ENCODE data around the gene KEL.

KEL gene

DNA sequence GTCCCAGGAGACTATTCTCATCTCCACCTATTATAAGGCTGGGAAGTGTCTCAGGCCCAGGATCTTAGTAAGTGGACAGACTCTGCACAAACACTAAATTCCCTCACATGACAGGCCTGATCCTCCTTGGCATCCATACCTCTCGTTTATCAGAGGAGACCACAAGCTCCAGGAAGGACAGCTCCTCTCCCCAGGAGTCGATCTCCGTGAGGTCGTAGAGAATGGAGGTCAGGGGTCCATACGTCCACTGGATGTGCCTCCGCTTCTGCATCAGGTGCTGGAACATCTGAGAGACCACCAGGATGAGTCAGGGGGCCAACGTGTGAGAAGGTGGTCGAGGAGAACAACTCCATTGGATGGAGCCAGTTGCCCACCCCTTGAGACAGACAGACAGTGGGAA, 34.2 kb downstream of the KEL start:
- H3K4me3 ChIP-seq (ENCODE audit: low read depth, low read length) = no peak overlapping the region
- TF ChIP-seq, protein P1, sequence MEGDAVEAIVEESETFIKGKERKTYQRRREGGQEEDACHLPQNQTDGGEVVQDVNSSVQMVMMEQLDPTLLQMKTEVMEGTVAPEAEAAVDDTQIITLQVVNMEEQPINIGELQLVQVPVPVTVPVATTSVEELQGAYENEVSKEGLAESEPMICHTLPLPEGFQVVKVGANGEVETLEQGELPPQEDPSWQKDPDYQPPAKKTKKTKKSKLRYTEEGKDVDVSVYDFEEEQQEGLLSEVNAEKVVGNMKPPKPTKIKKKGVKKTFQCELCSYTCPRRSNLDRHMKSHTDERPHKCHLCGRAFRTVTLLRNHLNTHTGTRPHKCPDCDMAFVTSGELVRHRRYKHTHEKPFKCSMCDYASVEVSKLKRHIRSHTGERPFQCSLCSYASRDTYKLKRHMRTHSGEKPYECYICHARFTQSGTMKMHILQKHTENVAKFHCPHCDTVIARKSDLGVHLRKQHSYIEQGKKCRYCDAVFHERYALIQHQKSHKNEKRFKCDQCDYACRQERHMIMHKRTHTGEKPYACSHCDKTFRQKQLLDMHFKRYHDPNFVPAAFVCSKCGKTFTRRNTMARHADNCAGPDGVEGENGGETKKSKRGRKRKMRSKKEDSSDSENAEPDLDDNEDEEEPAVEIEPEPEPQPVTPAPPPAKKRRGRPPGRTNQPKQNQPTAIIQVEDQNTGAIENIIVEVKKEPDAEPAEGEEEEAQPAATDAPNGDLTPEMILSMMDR (IDR thresholded peaks at IDR 0.05; ENCODE audit: low read depth, low read length) = no peak

DNA sequence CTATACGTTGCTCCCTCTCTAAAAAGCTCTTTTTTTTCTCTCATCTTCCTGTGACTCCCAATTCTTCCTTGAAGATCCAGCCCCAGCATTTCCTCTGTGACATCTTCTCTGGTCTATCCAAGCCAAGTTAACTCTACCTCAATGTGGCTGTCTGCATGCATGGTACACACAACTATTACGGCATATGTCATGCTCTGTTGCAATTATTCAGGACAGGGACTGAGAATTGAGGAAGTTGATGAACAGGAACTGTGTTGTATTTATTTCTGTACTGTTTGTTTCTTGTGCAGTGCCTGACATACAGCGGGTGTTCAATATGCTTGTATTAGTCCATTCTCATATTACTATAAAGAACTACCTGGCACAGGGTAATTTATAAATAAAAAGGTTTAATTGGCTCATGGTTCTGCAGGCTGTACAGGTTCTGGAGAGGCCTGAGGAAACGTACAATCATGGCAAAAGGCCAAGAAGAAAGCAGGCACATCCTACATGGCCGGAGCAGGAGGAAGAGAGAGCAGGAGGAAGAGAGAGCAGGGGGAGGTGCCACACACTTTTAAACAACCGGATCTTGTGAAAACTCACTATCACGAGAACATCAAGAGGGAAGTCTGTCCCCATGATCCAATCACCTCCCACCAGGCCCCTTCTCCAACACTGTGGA, 34.9 kb downstream of the KEL start:
- TF ChIP-seq, protein P1 (IDR thresholded peaks at IDR 0.05; ENCODE audit: low read depth, low read length) = no peak

GRCh38 chr7:142925413-142925812, 36.8 kb downstream of the KEL start:
- H3K4me3 ChIP-seq (ENCODE audit: low read depth, low read length) = no peak overlapping the region
- TF ChIP-seq, protein P1 (IDR thresholded peaks at IDR 0.05; ENCODE audit: low read depth, low read length) = no peak

More for the DNA sequence above, 34.9 kb downstream of the KEL start:
- no peak overlapping the region for H3K4me3 ChIP-seq (ENCODE audit: low read depth, low read length)

DNA sequence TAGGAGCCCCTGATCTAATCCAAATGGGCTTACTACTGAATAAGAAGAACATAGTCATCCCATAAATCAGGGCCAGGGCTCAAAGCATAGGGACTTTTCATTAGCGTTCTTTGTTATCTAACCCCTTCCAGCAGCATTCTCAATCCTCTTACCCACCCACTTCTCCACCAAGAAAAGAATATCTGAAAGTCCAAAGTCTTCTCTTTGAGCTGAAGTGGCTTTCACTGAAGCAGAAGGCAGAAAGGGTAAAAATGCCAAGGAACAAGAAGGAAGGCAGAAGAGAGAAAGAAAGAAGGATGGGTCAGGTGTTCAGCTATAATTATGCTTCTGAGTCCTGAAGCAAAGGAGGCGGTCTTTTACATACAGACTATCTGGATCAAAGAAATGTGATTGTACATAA, 38.8 kb downstream of the KEL start:
- TF ChIP-seq, protein P1 (IDR thresholded peaks at IDR 0.05; ENCODE audit: low read depth, low read length) = no peak
- no peak overlapping the region for H3K4me3 ChIP-seq (ENCODE audit: low read depth, low read length)

DNA sequence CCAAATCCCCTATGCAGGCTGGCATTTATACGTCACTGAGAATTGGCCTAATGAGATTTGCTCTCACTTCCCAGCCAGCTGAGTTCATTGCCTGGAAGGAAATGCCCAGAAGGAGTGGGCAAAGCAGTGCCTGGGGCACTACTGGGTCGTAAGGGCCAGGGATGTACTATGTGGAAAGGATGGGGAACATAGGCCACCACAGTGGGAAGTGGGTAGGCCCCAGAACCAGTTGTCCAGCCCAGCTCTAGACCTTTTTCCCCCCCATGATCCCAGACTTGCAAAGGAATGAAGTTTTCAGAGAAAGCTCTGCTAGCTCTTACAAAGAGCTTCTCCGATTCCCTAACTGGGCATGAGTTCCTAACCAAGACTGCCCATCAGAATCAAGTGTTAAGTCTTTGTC, 42.5 kb downstream of the KEL start:
- no peak overlapping the region for H3K4me3 ChIP-seq (ENCODE audit: low read depth, low read length)
- TF ChIP-seq, protein P1 (IDR thresholded peaks at IDR 0.05; ENCODE audit: low read depth, low read length) = no peak

DNA sequence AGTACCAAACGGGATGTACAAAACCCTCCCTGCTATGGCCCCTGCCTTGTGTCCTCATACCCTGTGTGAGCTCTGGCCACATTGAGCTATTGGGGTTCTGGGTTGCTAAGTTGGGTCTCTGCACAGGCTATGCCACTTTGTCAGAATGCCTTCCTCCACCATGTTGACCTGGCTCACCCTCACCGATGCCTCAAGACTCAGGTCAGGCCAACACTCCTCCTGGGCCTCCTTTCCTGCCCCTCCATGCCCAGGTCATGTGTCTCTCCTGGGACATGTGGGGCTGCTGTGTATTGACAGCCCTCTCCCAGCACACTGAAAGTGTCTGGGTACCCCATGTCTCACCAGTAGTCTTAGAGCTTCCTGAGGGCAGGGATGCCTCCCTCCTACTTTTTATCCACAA, 43.3 kb downstream of the KEL start:
- H3K4me3 ChIP-seq (ENCODE audit: low read depth, low read length) = no peak overlapping the region
- TF ChIP-seq, protein P1 (IDR thresholded peaks at IDR 0.05; ENCODE audit: low read depth, low read length) = no peak

DNA sequence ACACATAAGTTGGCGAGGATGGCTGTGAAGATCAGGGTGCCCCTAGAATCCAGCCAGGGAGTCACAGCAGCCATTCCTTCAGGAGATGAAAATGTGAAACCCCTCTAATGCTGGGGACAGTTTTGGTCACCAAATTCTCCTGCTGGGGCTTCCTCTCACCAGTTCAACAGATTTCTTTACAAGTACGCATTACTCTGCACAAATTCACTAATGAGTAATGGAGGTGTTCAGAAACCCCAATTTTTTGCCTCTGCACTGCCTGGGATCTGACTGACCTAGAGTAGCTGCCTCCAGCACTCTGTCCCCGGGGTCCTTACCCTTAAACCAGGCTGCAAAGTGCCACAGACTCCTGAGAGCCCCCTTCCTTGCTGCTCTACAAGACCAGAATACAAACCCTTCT, 44.7 kb downstream of the KEL start:
- H3K4me3 ChIP-seq (ENCODE audit: low read depth, low read length) = no peak overlapping the region
- TF ChIP-seq, protein P1 (IDR thresholded peaks at IDR 0.05; ENCODE audit: low read depth, low read length) = no peak
